Endometrium (tissue), 2 donors: ENCODE results near the gene ANKRD23.
"Not testable (repeated sequence)": the region's sequence is repeated elsewhere in the genome, so short reads cannot be mapped to it uniquely, and the experiment has no call there.

Source experiments
- FAIRE-seq: peaks from 2 replicates; lab custom pipeline; 2012; peaks lifted over from hg19 to GRCh38; lab: Jason Lieb, UNC
- donor health status: control.
- donor health status: control.

The ANKRD23 gene

DNA sequence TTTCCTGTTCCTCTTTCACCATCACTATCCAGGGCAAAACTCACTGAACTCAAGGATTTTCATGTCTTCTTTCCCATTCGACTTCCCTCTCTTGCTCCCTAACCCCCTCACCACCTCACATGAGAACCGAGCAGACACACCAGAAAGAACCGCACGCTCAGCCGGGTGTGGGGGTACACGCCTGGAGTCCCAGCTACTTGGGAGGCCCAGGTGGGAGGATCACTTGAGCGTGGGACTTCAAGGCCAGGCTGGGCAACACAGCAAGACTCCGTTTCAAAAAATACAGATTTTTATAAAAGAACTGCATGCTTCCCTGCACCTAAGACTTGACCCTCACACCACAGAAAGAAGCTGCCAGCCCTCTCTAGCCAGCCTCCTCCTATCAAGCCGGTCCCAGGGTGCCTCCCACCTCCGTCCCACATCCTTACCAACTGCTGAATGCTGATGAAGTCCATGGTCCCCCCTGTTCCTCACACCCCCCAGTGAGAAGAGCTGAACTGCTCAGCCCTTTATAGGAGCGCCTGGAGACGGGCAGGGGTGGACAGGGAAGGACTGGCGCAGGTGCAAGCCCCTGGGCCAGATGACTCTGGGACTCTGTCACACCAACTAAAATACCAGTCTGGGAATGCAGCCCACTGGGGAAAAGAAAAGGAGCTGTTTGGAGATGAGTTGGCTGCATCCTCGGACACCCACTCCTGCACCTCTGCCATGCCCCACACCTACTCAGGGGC is at the start of gene ANKRD23:
TSS of gene ANKRD23 (minus strand) at position 484 of the 731 bp plus-strand sequence. CDS start at position 455, 29 bp downstream.
- FAIRE-seq: no peak

DNA sequence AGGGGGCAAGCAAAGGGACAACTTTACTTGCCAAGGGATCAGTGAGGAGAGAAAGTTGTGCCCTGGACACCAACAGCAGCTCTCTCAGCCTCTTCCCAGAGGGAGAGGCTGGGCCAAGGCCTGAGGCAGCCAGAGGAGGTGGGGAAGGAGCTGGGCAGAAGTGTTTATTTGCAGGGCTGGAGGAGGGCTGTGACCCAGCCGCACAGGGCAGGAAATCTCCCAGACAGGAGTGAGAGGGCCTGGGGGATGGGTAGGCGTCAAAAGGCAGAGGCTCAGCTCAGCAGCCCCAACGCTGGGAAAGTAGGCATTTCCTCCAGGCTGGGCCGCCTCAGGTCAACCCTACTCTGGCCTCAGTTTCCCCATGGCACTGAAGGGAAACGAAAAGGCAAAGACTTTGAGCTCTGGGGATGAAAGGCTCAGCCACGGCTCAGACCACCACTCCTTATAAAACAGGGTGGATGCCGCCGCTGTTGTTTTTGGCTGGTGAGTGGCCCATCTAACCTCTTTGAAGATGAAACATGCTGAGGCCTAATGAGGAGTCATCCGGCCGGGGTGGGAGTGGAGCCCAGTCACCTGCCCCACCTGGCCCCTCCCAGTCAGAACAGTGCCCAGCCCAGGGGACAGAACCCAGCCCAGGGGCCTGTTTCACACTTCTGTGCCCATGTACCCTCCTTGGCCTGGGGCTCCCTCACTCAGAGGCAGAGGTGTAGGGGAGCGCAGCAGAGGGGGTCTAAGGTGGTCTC is 47.9 kb upstream of the ANKRD23 start:
- no peak for FAIRE-seq

DNA sequence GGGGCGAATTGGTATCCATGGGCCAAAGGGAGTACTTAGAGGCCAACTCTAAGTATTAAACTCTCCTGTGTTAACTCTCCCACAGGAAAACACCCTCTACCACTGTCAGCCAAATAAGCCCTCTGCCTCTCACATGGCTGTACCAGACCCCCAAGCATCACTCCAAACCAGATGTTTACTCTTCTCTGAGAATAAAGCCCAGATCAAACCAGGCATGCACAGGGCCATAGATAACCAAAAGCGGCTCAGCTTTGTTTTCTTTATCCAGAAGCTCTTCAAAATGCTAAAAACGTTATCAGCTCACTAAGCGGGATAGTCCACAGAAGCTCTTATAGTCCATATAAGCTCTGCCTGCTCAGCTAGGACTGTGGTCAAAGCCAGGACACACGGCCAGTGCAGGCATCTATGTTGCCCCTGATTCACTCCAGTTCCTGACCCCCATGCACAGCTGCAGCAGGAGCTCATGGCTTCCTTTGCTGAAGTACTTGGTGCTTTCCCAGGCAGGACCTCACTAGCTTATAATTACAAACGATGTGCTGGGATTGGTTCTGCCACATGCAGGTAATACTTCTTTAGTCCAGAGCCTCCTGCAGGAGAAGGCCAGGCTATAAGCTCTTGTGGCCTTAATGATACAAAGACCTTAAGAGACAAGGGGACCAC is 47.0 kb upstream of the ANKRD23 start:
- no peak for FAIRE-seq

DNA sequence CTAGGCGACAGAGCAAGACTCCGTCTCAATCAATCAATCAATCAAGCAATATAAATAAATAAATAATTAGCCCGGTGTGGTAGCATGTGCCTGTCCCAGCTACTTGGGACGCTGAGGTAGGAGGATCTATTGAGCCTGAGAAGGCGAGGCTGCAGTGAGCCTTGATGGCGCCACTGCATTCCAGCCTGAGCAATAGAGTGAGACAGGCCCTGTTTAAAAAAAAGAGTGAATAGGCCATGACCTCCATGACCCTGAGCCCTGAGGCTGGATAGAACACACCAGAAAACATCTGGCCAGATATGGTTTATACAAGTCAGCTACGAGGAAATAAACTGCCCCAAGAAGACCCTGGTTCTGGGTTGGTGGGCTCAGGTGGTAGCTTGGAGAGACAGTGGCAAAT is 46.4 kb upstream of the ANKRD23 start:
- no peak for FAIRE-seq

DNA sequence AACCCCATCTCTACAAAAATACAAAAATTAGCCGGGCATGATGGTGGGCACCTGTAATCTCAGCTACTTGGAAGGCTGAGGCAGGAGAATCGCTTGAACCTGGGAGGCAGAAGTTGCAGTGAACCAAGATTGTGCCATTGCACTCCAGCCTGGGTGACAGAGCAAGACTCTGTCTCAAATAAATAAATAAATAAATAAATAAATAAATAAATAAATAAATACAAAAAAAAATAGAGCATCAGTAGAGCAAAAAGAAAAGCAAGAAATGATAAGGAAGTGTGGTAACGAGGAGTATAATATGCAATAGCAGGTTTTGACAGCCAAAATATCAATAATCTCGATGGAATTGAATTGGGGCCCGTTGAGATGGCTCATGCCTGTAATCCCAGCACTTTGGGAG is 45.7 kb upstream of the ANKRD23 start:
- not testable (repeated sequence) for FAIRE-seq

DNA sequence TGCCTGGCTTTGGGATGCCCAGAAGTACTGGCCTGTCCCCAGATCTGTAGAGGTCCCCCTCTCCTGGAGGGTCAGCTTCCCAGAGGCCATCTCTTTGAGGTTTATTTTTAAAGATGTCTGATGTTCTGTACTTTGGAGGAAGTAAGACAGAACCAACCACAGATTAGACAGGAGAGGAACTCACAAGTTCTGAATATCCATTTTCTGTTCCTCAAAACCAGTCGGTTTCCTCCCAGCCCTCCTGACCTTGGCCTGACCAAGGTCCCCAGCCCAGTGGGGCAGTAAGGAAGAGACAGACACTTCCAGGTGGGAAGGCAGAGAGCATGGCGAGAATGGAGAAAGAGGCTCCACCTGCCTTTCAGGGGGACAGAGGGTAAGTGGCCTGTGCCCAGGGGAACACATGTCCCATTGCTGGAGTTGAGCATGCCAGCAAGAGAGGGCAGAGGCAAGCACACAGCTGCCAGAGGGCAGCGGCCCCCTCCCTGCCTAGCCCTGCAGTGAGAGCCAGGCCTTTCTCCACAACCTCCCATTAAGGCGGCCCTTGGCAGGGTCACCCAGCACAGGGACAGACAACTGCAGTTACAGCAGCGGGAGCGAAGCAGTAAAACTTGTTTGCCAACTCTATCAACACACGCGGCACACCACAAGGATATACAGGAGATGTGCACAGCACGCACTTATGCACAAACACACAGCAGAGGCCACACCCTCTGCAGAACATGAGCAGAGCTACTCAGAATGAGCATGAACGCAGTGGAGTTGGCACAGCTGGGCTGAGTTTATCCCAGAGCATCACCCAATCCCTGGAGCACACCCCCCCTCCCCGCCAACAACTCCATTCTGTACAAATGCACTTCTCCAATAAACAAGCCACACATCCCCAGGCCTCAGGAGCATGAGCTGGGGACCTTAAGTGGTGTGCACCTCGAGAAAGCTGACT is 44.5 kb upstream of the ANKRD23 start:
- FAIRE-seq: no peak

DNA sequence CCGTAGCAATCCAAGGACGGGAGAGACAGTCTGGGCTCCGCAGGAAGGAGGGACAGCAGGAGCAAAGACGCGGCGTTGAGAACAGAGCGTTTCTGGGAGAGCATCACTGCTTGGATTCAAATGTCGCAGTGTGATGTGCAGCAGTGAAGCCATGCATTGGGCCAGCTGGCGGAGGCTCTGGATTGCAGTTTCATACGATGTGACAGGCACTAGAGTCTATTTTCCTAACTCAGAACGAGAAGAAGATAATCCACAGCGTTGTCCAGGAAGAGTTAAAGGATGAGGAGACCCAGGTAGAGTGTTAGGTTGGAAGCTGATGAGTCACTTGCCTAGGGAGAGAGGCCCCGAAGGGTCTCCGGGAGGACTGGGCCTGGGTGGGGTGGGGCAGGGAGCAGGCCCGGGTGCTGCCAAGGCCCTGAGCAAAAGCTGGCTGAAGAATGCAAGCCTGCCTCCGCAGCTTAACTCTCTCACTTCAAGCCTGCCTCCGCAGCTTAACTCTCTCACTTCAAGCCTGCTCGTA is 43.7 kb upstream of the ANKRD23 start:
- no peak for FAIRE-seq

DNA sequence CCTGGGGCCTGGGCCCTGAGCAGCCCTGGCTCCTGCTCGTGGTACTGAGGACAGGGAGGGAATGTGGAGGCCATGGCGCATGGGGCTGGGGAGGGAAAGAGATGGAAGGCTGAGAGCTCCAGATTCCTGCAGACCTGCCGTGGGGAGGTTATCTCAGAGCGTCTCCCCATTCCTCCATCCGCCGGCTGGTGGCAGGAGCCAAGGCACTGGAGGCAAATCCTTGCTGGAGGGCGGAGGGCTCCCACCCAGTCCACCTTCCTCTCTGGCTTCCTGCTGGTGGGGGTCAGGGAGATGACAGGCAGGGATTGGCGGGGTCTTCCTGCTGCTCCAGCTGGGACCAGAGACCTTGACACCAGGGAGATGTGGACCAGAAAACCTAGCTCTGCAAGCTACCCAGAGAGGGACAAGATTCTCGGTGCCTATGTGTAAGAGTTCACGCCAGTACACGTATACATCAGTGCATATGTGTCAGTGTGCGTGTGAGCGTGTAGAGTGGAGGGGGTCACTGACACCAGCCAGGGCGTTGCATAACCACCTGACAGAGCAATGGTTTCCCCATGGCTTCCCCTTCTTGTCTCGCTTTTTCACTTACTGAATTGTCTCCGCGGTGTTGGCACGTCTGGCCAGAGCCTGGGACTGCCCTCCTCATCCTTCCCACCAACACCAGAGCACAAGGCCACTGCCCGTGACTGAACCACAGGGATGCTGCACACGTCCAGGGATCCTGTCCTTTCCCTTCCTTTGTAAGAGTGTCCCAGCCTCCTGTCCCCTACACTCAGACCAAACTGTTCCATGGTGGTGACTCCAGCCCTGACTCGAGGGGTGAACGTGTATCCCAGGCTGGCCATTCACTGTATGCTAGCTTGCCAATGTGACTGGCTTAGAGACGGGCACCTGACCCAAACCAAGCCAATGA is 41.9 kb upstream of the ANKRD23 start:
- no peak for FAIRE-seq

DNA sequence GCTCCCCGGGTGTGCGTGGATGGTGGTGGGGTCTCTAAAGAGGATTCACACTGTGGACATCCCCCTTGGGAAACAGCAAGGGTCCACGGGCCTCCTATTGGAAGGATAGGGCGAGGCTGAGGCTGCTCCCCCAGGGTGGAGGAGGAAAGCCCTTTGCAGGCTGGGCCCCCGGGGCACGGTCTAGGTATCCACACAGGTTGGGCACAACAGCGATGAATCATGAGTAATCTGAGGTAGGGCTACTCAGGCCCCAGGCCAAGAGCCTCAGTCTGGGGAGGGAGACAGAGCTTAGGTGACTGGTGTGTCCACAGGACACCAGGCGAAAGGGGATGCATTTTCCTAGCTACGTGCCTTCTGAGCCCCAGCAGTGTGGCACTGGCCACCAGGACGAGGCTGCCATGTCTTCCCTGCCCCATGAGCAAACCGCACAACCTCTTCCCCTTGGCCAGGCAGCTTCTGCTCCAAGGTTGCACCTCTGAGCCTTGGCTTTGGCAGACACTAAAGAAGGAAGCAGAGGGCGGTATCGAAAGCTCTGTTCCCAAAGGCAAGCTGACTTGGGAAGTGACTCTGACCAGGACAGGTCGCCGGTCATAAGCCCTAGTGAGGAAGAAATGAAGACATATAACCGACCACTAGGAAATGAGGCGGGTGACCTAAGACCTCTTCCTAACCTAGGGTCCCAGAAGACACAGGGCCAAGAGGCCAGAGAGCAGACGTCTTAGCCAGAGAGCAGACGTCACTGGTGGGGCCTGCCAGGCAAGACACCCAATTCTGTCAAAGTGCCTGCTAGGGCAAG is 40.7 kb upstream of the ANKRD23 start:
- FAIRE-seq: no peak

DNA sequence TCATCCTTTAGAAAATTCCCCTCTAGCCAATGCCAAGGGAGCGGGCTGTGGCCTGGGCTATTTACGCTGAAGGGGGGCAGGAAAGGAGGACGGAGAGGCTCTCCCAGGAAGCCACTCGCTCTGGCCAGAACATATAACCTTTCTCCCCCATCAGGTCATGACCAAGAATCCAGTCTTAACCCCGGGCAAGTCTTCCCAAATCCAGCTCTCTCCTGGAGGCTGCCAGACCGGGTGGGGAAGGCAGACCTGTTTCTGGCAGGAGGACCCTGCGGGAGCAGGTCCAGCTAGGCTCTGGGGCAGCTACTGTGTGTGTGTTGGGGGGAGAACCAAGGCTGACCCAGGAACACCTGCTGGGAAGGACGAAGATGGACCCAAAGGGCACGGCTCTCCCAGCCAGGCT is 39.5 kb upstream of the ANKRD23 start:
- no peak for FAIRE-seq

DNA sequence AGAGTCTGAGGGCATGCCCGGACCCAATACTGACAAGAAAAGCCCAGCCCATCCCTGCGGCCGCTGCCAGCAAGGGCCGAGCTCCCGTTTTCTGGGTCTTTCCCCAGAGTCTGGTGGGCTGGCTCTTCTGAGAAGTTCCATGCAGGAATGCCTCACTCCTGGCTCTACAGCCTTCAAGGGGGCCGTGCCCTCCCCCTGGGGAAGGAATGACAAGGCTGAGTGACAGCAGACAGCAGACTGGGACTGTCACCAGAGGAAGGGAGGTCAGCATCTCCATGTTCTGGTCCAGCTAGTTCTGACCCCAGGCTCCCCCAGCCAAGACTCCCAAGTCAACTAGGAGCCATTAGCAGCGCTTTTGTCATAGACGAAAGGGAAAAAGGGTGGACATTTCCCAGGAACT is 39.1 kb upstream of the ANKRD23 start:
- no peak for FAIRE-seq

DNA sequence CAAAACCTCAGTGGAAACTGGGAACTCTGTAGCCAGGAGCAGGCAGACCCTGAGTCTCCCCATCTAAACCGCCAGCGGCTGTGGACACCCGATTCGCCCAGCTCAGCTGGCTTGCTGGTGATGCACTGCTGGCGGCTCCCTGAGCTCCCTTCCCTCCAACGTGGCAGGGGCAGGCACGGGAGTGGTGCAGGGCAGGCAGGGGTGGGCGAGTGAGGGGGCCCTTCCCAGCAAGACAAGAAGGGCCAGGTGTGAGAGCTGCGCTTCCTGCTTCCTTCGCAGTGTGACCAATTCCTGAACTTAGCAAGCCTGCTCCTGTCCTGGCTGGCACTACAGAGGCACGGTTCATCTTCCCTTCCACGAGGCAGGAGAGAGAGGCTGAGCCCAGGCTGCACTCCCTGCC is 38.4 kb upstream of the ANKRD23 start:
- FAIRE-seq: no peak

DNA sequence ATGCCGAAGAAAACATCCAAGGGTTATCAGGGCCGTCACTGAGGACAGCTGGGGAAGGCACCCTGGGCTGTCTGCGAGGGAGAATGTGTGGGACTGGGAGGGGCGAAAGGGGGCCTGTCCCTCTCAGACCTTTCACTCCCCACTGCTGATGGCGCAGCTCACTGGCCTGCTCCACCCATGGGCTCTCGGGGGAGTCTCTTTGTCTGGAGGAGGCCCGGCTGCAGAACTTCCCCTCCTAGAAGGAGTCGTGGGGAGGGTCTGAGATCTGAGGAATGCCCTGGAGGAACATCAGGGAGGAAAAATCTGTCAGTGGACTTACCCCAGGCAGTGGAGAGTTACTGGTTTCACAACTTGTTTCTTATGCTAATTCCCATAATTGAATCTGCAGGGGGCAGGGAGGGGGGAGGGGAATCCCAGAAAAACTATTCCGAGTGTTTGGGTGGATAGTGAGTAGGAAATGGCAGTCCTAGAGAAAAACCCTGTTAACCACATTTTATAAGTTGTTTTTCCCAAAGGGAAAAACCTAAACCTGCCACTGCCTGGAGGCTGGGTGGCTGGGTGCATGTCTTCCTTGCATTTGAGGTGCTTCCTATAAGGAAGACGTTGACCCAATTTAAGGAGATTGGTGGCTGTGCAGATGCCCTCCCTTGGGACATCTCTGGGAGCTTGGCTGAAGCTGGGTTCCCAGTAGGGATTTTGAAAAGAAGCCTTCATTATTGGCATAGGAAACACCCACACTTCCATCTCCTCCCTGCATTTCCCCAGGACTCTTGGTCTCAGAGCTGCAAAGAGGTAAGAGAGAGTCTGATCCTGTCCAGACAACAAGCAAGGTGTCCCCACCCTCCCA is 37.8 kb upstream of the ANKRD23 start:
- no peak for FAIRE-seq

DNA sequence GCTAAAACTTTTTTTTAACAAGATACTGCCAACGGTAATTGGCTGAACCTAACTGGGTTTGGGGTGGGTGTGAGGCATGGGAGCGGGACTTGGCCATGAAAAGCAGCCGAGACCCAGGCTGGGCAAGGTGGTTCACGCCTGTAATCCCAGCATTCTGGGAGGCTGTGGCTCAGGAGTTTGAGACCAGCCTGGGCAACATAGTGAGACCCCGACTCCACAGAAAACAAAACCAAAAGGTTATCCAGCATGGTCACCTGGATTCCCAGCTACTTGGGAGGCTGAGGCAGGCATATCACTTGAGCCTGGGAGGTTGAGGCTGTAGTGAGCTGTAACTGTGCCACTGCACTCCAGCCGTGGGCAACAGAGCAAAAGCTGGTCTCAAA is 37.1 kb upstream of the ANKRD23 start:
- no peak for FAIRE-seq

DNA sequence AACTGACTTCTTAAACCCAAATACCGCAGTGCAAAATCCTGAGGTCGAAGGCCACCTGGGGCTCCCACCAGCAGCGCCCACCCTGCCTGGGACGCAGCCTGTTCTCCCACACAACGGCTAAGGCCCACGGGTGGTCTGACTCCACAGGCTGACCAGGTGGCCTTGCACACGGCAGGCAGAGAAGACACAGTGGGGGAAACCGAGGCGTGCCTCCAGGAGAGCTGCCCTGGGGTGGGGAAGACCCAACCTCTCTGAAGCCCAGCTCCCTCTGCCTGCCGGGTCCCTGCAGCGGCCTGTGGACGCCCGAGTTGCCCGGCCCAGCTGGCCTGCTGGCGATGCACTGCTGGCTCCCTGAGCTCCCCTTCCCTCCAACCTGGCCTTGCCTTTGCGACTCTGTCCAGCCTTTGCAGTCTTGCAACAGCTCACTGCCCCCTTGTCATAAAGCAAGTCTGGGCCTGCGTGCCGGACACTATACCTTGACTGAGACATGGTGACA is 35.8 kb upstream of the ANKRD23 start:
- no peak for FAIRE-seq

DNA sequence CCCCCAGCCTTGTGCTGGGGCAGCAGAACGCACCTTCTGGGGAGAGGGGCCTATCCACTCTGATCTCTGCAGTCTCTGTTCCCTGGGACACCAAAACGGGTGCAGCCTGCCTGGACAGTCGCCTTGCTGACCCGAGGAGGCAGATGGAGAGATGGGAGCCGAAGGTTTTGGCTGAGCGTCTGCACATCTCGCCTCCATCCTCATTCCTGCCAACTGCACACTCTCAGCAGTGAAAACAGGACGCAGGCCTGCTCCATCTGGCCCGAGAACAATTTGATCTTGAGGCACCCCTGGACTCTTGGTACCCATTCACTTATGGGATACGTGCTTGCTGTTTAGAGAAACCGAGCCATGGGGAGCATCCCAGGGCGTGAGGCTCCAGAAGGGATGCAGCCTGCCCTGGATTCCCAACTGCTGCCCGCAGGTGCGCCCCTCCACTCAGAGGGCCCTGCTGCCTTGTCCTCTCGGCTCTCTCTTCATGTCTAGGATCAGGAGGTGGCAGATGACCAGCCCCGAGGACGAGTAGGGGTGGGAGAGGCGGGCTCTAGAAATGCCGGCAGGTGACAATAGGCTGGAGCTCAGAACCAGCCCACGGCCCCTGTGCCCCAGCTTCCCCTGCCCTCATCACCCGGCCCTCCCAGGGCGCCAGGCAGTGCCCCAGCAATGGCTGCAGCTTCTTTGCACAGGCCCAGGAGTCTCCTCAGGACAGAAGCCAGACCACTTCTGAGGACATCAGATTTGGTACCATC is 35.1 kb upstream of the ANKRD23 start:
- no peak for FAIRE-seq

DNA sequence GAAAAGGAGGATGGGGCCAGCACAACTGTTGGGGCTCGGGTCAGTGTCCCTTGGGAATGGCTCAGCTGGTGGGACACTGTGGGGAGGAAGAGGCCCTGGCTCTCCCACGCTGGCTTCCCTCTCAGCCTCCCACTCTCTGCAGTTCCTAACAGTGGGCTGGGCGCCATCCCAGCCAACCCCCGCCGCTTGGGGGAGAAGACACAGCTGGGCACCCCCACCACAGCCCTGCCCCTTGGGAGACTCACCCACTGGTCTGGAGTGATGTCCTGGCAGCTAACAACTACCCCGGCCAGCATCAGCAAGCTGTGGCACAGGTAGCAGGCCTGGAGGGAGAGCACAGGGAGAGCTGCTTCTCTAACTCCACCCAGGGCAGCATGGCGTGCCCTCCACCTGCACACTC is 34.4 kb upstream of the ANKRD23 start:
- FAIRE-seq: no peak

DNA sequence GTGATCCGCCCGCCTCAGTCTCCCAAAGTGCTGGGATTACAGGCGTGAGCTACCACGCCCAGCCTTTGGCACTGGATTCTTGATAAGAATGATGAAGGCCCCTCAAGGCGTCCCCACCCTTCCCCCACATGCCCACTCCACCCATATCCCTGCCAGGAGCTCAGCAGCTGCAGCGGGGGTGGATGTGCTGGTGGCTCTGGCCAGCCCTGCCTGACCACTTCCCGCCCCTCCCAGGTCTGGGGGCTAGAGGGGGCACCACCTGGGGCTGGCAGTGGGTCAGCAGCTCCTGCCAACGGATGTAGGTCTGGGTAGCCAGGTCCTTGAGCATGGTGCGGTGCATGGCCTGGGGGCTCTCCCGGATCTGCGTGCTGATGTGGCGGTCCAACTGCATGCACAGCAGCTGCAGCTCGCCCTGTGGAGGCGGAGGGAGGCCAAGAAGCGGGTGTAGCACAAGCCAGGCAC is 33.8 kb upstream of the ANKRD23 start:
- no peak for FAIRE-seq
